Activated T-cell treated with anti-CD3 and anti-CD28 coated beads for 48 hours (primary cell): ENCODE data around the gene SLC6A11.

ENCODE experiments used
- DNase-seq: peaks from one replicate; pipeline ENCODE4 v3.0.0-alpha.2; 2020; ENCODE audit warnings: low read depth

SLC6A11 gene

GRCh38 chr3:10841100-10841499 lies 25.1 kb downstream of the SLC6A11 start:
- no peak for DNase-seq

- no peak for DNase-seq
These were observed 27.4 kb downstream of the SLC6A11 start for GRCh38 chr3:10843378-10843777.

- no peak for DNase-seq
These were observed 29.2 kb downstream of the SLC6A11 start for GRCh38 chr3:10845001-10845761.

- DNase-seq = no peak
These were observed 30.0 kb downstream of the SLC6A11 start for GRCh38 chr3:10845839-10846656.

GRCh38 chr3:10846657-10846975 lies 30.6 kb downstream of the SLC6A11 start:
- DNase-seq = no peak

- DNase-seq = peak; percentile 15
These were observed 32.2 kb downstream of the SLC6A11 start for GRCh38 chr3:10848261-10848660.

GRCh38 chr3:10852066-10852808 lies 36.2 kb downstream of the SLC6A11 start:
- DNase-seq = no peak

- no peak for DNase-seq
These were observed 39.2 kb downstream of the SLC6A11 start for GRCh38 chr3:10855083-10855870.

- DNase-seq = no peak
These were observed 40.0 kb downstream of the SLC6A11 start for GRCh38 chr3:10855871-10856662.

- DNase-seq = no peak
These were observed 41.2 kb downstream of the SLC6A11 start for GRCh38 chr3:10857235-10857634.

- DNase-seq = no peak
These were observed 42.1 kb downstream of the SLC6A11 start for GRCh38 chr3:10858091-10858490.

GRCh38 chr3:10867384-10867783 lies 51.4 kb downstream of the SLC6A11 start:
- no peak for DNase-seq

- no peak for DNase-seq
These were observed 53.4 kb downstream of the SLC6A11 start for GRCh38 chr3:10869460-10869859.

- no peak for DNase-seq
These were observed 54.3 kb downstream of the SLC6A11 start for GRCh38 chr3:10870296-10870695.

- DNase-seq = no peak
These were observed 57.4 kb downstream of the SLC6A11 start for GRCh38 chr3:10873415-10873814.

- DNase-seq = no peak
These were observed 59.9 kb downstream of the SLC6A11 start for GRCh38 chr3:10875914-10876313.

GRCh38 chr3:10876661-10877060 lies 60.6 kb downstream of the SLC6A11 start:
- DNase-seq = no peak

GRCh38 chr3:10882851-10883250 lies 66.8 kb downstream of the SLC6A11 start:
- no peak for DNase-seq

- no peak for DNase-seq
These were observed 67.6 kb downstream of the SLC6A11 start for GRCh38 chr3:10883478-10884234.

- DNase-seq = no peak
These were observed 71.0 kb downstream of the SLC6A11 start for GRCh38 chr3:10887015-10887414.
